22Rv1 (cell line): Measurements from ENCODE around the gene KIF26A.
"Not testable (repeated sequence)": the region's sequence is repeated elsewhere in the genome, so short reads cannot be mapped to it uniquely, and the experiment has no call there.

Experiments used
- H3K27ac ChIP-seq: fragments of 450-650 bp; 2 replicates; pipeline ENCODE4 v1.5.1; 2017
- ZFX ChIP-seq: fragments of 450-650 bp; IDR thresholded peaks from 2 replicates; pipeline ENCODE4 v1.6.1; 2017; ENCODE audit warnings: antibody characterized with exemption, borderline replicate concordance
- TF ChIP-seq, protein P1 (sequence below): fragments of 450-650 bp; IDR thresholded peaks from 2 replicates; pipeline ENCODE4 v1.5.1; 2017; ENCODE audit warnings: mild to moderate bottlenecking

Gene KIF26A

DNA sequence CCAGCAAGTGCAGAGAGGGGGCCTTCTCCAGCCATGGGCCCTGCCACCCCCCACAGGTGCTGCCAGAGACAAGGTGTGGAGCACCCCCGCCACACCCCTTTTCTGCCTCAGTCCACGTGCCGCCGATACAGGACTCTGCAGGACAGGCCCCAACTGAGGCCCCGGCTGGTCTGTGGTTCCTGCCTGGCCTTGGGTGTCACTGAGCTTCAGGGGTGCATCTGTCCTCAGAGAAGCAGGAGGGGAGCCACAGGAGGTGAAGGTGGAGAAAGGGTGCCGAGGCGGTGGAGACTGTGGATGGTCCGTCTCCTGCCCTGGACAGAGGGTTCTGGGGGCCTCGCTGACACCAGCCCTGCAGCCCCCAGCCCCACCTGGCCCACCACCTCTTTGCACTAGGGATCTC lies 63.1 kb downstream of the KIF26A start:
- H3K27ac ChIP-seq = no peak overlapping the region
- TF ChIP-seq, protein P1, sequence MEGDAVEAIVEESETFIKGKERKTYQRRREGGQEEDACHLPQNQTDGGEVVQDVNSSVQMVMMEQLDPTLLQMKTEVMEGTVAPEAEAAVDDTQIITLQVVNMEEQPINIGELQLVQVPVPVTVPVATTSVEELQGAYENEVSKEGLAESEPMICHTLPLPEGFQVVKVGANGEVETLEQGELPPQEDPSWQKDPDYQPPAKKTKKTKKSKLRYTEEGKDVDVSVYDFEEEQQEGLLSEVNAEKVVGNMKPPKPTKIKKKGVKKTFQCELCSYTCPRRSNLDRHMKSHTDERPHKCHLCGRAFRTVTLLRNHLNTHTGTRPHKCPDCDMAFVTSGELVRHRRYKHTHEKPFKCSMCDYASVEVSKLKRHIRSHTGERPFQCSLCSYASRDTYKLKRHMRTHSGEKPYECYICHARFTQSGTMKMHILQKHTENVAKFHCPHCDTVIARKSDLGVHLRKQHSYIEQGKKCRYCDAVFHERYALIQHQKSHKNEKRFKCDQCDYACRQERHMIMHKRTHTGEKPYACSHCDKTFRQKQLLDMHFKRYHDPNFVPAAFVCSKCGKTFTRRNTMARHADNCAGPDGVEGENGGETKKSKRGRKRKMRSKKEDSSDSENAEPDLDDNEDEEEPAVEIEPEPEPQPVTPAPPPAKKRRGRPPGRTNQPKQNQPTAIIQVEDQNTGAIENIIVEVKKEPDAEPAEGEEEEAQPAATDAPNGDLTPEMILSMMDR = no peak
- TF ChIP-seq ZFX = no peak

DNA sequence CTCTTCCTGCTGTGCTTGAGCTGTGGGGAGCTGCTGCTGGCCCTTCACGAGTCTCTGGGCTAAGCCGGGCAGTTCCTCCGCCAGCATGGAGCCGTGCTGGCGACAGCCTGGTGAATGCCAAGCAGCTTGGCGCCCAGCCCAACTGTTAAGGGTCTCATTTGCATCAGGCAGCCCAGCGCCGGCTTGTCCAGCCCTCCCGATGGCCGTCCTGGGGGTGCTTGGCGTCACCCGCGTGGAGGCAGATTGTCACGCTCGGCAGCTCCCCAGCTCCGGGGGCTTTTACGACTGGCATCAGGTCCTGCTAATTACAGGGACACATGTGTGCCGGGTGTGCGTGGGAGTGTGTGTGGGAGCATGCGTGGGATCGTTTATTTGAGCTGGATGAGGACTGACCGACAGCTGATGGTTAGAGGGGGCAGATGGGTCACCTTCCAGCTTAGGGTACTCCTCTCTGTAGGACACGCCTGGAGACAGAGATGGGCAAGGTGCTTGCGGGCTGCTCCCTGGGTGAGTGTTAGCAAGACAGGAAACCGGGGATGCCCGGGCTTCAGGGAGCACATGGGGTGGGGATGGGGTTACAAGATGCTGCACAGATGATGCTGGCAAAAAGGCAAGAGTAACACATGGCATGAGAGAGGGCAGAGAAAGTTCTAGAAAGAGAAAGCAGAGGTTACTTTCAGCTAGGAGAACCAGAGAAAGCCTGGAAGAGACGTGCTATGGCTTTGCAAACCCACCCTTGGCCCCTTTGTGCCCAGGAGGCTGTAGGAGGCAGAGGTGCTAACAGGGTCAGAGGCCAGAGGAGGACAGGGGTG lies 64.1 kb downstream of the KIF26A start:
- TF ChIP-seq ZFX = no peak
- TF ChIP-seq, protein P1 = no peak
- H3K27ac ChIP-seq = no peak overlapping the region

DNA sequence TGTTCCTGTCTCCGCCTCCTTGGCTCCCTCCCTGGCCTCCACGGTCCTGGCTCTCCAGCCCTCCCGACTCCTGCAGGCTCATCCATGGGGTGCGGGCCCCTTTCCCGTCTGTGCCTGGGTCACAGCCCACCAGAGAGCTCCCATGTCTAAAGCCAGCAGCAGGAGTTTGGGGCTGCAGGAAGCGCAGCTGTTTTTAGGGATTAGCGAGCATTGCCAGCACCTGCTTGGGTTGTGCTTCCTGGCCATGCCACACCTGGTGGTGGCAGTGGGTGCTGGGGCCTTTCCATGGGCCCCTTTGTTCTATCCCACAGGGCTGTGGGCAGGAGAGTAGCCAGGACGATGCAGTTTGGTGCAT lies 64.7 kb downstream of the KIF26A start:
- no peak overlapping the region for H3K27ac ChIP-seq
- TF ChIP-seq, protein P1 = no peak

DNA sequence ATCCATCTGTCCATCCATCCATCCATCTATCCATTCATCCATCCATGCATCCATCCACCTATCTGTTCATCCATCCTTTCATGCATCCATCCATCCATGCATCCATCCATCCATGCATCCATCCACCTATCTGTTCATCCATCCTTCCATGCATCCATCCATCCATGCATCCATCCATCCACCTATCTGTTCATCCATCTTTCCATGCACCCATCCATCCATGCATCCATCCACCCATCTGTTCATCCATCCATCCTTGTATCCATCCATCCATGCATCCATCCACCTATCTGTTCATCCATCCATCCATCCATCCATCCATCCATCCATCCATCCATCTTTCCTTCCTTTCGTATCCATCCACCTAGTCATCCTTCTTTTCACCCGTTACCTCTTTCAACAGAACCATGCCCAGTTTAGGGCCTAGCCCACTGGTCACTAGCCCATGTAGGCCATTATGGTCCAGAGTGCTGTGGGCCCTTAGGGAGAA lies 66.3 kb downstream of the KIF26A start:
- TF ChIP-seq ZFX = no peak
- TF ChIP-seq, protein P1 = no peak
- H3K27ac ChIP-seq = no peak overlapping the region

DNA sequence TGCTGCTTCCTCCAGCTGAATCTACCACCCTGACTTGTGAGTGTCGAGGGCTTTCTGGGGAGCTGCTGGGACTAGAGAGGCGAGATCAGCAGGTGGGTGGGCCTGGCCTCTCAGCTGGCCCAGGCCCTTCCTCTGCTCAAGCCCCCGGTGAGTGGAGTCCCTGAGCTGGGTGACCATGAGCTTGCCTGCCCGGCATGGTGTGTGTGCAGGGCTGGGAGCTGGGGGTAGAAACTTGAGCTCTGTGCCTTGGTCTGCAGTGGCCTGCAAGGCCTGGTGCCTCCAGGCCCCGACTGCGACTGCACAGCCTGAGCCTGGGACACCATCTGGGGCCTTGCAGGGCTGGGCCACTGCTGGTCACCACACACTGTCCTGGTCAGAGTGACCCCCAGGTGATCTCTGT lies 67.4 kb downstream of the KIF26A start:
- no peak overlapping the region for H3K27ac ChIP-seq
- no peak for TF ChIP-seq ZFX

DNA sequence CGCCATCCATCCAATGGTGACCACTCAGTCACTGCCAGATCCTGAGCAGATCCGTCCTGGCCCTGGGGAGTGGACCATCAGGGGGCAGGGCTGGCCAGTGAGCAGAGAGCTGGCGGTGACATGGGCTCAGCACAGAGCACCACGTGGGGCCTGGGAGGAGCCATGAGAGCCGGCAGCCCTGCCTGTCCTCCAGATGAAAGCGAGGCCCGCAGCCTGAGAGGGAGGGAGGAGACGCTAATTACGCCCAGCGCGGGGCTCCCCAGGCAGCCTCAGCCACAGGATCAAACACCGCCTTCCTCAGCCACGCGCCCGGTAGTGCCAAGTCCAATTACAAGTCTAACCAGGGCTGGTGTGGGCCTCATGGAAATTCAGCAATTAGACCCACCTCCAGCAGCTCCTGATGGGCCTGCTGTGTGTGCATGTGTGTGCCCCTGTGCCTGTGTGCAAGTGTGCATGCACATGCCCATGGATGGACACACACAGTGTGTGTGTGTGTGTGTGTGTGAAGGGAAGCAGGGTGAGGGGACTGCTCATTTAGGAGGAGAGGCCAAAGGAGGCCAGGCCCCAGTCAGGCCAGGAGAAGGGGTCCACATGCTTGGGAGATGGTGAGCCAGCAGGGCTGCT lies 68.0 kb downstream of the KIF26A start:
- no peak for TF ChIP-seq ZFX
- TF ChIP-seq, protein P1 = no peak
- no peak overlapping the region for H3K27ac ChIP-seq

DNA sequence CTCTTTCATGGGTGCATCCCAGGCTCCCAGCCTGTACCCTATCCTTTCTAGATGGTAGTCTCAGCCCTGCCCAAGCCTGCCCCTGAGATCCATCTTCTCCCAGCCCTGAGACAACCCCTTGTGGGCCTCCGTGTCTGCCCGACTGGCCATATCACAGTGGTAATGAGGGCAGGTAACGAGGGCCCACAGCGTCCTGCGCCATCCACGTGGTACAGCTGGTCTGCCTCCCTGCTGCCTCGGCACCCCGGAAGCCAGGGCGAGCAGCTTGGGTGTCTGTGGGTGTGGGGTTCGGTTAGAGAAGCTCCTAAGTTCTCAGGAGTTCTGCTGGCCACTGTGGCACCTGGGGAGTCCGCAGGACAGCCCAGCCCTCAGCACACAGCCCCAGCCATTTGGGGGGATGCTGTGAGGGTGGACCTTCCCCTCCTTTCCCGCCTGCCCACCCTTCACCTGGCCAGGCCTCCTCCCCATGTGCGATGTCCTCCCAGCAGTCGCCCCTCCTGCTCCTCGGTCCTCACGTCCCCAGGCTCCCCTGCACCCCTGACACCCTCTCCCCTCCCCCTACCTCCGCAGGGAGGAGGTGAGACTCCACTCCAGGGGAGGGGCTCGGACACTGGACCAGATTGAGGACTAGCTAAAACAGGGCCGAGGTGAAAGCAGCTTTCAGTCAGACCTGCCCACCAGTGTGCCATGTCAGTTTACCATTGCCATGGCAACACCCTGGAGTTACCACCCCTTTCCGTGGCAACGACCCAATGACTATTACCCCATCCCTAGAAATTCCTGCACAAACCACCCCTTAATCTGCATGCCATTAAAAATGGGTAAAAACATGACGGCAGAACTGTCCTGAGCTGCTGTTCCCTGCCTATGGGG lies 69.0 kb downstream of the KIF26A start:
- no peak for TF ChIP-seq ZFX
- TF ChIP-seq, protein P1 = no peak
- H3K27ac ChIP-seq = no peak overlapping the region

DNA sequence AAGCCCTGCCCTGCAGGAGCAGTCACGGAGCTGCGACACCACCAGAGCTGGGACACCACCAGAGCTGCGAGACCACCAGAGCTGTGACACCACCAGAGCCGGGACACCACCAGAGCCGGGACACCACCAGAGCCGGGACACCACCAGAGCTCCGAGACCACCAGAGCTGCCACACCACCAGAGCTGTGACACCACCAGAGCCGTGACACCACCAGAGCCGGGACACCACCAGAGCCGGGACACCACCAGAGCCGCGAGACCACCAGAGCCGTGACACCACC lies 69.6 kb downstream of the KIF26A start:
- not testable (repeated sequence) for H3K27ac ChIP-seq

DNA sequence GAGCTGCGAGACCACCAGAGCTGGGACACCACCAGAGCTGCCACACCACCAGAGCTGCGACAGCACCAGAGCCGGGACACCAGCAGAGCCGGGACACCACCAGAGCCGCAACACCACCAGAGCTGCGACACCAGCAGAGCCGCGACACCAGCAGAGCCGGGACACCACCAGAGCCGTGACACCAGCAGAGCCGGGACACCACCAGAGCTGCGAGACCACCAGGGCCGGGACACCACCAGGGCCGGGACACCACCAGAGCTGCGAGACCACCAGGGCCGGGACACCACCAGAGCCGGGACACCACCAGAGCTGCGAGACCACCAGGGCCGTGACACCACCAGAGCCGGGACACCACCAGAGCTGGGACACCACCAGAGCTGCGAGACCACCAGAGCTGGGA lies 69.9 kb downstream of the KIF26A start:
- not testable (repeated sequence) for H3K27ac ChIP-seq

DNA sequence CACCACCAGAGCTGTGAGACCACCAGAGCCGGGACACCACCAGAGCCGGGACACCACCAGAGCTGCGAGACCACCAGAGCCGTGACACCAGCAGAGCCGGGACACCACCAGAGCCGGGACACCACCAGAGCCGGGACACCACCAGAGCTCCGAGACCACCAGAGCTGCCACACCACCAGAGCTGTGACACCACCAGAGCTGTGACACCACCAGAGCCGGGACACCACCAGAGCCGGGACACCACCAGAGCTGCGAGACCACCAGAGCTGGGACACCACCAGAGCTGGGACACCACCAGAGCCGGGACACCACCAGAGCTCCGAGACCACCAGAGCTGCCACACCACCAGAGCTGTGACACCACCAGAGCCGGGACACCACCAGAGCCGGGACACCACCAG lies 70.7 kb downstream of the KIF26A start:
- not testable (repeated sequence) for H3K27ac ChIP-seq
